GM21786 (cell line): Measurements from ENCODE around the gene METTL3.

Source experiments
- ATAC-seq: cut with Tn5 transposase; IDR thresholded peaks from one replicate; pipeline ENCODE4 v1.9.1; 2021; ENCODE audit not compliant: unreplicated experiment

METTL3 gene

DNA sequence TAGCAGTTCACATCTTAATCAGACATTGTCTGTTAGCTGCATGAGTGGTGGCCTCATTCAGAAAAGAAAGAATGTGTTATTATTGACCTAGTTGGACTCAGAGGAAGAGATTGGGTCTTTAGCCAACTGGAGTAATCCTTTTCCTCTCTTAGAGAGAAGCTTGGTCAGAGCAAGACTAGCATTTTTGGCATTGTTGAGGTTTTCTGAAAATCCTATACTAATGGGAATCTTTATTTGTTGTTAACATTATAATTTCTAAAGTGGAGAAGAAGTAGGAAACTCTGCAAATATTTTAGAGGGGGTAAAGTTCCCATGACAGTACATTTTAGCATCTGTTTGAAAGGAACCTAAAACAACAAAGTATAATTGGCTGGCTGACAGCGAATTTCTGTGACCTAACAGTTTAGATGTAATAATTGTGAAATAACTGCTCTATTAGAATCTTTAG is 24.5 kb downstream of the METTL3 start:
- ATAC-seq: no peak

DNA sequence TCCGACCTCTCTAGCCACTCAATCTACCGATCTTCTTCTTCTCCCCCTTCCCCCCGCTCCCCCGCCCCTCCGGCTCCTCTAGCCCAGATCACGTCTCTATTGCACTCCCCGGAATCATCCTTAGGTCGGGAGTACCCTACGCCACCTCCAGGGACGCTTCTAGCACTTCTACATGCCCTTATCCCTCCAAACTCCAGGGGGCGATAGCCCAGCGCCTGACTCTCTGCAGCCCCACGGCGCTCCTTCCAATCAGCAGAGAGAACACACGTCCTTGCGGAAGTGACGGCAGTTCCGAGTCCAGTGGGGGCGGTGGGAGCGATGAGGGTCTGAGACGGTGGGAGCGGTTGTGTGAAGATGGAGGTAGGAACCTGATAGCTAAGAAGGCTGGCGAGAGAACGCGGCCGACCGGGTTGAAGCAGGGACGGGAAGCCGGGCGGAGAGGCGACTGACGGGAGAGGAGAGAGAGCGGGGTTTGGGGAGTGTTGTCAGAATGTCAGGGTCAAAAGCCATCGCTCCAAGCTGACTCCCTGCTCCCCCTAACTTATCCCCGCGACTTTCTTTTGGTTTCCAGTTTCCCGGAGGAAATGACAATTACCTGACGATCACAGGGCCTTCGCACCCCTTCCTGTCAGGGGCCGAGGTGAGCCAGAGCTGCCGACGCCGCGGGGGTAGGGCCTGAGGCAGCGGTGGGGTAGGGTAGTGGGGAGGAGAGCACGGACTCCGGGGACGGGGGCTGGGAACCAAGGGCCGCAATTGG is 34.0 kb downstream of the METTL3 start, which contains the start of the genes RAB2B and TOX4:
Gene RAB2B (minus strand): TSS at position 35 of the 757 bp plus-strand sequence. CDS start 87 bp downstream, outside the sequence.
Gene TOX4 (plus strand): TSS at position 271 of the 757 bp plus-strand sequence. CDS start 84 bp downstream, at position 355.
- ATAC-seq: peak; percentile 100

DNA sequence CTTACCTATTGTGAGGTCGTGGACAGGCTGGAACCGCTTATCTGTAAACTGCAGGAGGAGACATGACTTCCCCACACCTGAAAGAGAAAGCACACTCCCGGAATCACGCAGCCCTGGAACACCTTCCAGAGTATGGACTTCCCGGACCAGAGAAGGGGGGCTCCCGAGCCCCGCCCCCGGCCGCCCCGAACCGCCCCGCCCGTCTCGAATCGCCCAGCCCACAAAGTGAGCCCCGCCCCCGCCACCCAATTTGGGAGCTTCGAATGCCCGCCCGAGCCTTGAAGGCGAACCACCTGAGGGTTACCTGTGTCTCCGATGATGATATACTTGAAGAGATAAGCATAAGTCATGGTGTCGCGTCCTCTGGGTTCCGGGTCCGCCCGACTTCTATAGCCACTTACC is 34.6 kb downstream of the METTL3 start:
- peak; percentile 15 for ATAC-seq

DNA sequence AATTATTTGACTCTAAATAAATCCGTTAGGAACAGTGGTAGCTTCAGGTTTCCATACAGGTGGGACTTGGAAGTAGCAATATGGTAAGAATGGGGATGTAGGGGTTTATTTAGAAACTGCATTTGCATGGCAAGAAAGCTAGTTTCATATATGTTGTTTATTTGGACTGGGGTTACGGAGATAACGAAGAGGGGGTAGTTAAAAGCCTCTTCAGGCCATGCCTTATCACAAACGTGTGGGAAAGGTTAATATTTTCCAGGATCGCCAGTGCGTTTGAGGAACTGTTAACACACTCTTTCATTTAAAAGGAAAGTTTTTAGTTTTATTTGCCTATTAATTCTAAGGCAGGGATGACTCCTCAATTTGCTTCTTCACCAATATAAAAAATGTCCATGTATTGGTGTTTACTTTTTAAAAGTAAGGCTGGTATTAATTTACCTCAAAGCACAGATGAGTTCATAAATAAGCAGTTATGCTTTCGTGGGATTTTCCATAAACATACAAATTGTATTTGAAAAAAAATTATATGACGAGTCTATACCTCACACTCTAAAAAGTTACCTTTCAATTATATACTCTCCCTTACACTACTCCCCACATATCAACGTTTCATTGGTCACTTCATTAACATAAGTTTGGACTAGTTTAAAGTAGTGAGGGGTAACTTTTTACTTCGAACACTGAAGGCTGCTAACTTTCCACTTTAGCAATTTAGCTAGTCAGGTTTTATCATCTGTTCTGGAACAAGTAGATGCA is 35.2 kb downstream of the METTL3 start:
- no peak for ATAC-seq

DNA sequence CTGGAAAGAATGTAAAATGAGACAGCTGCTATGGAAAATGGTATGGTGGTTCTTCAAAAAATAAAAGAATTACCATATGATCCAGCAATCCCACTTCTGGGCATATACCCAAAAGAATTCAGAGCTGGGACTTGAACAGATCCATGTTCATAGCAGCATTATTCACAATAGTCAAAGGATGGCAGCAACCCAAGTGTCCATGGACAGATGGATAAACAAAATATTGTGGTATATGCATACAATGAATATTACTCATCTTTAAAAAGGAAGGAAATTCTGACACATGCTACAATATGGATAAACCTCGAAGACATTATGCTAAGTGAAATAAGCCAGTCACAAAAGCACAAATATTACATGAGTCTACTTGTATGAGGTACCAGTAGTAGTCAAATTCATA is 43.5 kb downstream of the METTL3 start:
- ATAC-seq: no peak

DNA sequence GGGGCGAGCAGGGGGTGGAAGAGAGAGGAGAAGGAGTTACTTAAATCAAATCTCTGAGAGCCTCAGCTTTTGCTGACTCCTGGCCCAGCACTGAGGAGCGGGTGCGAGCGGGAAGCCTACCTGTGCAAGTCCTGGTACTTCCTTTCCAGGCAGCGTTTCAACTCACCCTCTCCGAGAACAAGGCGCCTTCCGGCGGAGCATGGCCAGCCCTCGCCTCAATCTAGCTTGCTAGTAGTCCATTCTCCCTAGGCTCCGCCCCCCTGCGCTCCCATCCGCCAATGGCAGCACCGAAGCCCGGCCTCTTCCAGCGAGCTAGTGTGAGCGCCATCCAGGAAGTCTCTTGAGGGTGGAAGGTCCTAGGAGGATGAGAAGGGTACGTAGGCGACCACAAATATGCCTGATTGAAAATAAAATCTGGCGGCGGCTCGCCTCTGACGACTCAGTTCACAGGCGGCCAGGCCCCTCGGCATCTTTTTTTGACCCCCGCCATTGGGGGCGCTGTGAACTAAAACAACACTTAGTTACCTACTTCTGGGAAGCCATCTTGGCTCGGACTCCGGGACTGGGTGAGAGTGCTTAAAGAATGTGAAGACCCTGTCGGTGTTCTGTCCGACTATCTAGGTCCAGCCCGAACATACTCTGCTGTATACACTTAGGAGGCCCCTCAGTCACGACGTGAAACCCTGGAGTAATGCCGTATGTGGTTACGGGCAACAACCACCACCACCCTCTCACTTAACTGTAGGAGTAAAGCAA is 55.0 kb downstream of the METTL3 start, which contains the start of gene CHD8:
Gene CHD8 (minus strand): TSS at position 212 of the 756 bp plus-strand sequence. CDS start 24,480 bp downstream, outside the sequence.
- peak; percentile 96 for ATAC-seq

DNA sequence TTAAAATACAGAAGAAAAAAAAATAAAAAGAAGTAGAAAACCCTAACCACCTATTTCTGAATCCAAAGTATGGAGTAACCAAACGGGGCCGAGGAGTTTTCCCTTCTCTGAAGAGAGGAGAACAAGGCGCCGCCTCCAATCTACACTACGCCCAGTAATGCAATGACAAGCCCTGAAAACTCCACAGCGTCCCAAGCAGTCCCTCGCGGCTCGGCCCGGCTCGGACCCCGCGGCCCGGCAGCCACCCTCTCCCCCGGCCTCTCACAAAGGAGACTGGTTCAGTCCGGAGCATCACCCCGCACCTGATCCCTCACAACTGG is 55.6 kb downstream of the METTL3 start:
- peak; percentile 12 for ATAC-seq

DNA sequence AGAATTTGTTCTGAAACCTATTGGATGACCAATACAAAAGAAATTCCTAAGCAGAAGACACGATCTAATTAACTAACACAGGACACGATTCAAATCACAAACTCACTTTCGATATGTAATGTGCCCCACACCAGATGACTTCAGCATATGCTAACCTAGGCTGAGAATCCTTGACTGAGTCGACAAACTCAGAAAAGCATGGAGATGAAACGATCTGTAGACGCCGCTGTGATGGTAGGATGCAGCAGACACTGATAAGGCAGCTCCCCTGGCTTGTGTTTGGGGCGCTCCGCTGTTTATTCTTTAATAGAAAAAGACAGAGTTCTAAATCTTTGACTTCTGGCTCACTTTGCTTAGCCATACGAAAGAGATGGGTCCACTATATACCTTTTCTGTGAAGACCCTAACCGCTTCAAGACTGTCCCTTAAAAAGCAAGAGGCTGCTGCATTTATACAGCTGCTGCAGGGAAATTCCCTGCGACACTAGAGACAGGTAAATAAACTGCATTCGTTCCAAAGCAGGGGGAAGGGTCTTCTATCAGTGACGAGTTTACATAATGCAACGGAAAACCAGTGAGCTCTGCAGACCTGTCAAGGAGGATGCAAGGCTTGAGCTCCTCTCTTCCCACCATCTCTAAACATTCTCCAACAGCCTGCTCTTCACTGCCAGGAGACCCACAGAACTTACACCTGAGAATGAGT is 56.1 kb downstream of the METTL3 start:
- no peak for ATAC-seq

DNA sequence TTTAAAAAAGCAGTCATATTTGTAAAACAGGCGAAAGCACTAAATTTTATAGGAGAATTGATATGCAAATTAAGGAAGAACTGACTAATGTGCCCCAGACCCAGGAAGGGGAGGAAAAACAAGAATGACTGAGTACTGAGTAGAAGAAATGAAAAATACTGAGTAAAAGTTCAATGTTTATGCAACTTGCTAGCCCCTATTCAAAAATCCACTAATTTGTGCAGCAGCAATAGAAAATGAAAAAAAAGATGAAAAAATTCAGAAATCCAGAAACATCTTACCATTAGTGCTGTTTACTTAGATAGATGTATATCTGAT is 61.3 kb downstream of the METTL3 start:
- ATAC-seq: no peak
